ENCODE measurements around the gene LY86.

DNA sequence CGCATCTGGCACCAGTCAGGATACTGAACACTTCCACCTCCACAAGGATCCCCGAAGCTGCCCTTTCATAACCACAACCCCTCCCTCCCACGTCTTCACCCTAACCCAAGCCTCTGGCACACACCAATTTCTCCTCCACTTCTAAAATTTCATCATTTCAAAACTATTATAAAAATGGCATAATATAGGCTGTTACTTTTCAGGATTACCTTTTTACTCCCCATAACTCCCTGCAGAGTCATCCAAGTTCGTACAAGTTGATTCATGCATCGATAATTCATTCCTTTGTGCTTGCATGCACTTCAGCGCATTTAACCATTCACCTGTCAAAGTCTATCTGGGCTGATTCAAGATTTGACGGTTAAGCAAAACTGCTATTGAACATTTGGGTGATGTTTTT is 30.6 kb upstream of the LY86 start:
- TF ChIP-seq SMC3 (conservative IDR thresholded peaks at IDR 0.05; ENCODE audit: poor library complexity) (no peak), POLR2AphosphoS5 (IDR thresholded peaks at IDR 0.05) (no peak), TAF1 (IDR thresholded peaks at IDR 0.05; ENCODE audit: low read depth) (no peak), EZH2 (IDR thresholded peaks at IDR 0.05; ENCODE audit: borderline replicate concordance, insufficient read depth, low read length, poor library complexity, severe bottlenecking) (no peak)
- TF ChIP-seq, protein P1, sequence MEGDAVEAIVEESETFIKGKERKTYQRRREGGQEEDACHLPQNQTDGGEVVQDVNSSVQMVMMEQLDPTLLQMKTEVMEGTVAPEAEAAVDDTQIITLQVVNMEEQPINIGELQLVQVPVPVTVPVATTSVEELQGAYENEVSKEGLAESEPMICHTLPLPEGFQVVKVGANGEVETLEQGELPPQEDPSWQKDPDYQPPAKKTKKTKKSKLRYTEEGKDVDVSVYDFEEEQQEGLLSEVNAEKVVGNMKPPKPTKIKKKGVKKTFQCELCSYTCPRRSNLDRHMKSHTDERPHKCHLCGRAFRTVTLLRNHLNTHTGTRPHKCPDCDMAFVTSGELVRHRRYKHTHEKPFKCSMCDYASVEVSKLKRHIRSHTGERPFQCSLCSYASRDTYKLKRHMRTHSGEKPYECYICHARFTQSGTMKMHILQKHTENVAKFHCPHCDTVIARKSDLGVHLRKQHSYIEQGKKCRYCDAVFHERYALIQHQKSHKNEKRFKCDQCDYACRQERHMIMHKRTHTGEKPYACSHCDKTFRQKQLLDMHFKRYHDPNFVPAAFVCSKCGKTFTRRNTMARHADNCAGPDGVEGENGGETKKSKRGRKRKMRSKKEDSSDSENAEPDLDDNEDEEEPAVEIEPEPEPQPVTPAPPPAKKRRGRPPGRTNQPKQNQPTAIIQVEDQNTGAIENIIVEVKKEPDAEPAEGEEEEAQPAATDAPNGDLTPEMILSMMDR (IDR thresholded peaks at IDR 0.05; ENCODE audit: poor library complexity, severe bottlenecking): no peak
- TF ChIP-seq, protein P2, sequence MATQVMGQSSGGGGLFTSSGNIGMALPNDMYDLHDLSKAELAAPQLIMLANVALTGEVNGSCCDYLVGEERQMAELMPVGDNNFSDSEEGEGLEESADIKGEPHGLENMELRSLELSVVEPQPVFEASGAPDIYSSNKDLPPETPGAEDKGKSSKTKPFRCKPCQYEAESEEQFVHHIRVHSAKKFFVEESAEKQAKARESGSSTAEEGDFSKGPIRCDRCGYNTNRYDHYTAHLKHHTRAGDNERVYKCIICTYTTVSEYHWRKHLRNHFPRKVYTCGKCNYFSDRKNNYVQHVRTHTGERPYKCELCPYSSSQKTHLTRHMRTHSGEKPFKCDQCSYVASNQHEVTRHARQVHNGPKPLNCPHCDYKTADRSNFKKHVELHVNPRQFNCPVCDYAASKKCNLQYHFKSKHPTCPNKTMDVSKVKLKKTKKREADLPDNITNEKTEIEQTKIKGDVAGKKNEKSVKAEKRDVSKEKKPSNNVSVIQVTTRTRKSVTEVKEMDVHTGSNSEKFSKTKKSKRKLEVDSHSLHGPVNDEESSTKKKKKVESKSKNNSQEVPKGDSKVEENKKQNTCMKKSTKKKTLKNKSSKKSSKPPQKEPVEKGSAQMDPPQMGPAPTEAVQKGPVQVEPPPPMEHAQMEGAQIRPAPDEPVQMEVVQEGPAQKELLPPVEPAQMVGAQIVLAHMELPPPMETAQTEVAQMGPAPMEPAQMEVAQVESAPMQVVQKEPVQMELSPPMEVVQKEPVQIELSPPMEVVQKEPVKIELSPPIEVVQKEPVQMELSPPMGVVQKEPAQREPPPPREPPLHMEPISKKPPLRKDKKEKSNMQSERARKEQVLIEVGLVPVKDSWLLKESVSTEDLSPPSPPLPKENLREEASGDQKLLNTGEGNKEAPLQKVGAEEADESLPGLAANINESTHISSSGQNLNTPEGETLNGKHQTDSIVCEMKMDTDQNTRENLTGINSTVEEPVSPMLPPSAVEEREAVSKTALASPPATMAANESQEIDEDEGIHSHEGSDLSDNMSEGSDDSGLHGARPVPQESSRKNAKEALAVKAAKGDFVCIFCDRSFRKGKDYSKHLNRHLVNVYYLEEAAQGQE (IDR thresholded peaks at IDR 0.05; ENCODE audit: borderline replicate concordance): no peak

Measured in neural cell (in vitro differentiated cells).